Forelimb muscle (tissue), 1 donor: ENCODE measurements around the gene PTGR2. TPM values are rescaled to one million over a fixed set of nuclear protein-coding genes. Genes with fewer than 3 reads are reported as not detected.
"Not testable (repeated sequence)": the region's sequence is repeated elsewhere in the genome, so short reads cannot be mapped to it uniquely, and the experiment has no call there.

Source experiments
- DNase-seq: peaks from one replicate; pipeline ENCODE4 v3.0.0-alpha.2; 2013; ENCODE audit warnings: low read depth
- polyA plus RNA-seq: library from polyadenylated mRNA; unstranded; fragments of 120-200 nt; gene quantifications from one replicate; pipeline ENCODE4 v1.2.1, GENCODE V29; 2013; ENCODE audit not compliant: insufficient read length

PTGR2 gene
- 13.5 TPM for polyA plus RNA-seq

DNA sequence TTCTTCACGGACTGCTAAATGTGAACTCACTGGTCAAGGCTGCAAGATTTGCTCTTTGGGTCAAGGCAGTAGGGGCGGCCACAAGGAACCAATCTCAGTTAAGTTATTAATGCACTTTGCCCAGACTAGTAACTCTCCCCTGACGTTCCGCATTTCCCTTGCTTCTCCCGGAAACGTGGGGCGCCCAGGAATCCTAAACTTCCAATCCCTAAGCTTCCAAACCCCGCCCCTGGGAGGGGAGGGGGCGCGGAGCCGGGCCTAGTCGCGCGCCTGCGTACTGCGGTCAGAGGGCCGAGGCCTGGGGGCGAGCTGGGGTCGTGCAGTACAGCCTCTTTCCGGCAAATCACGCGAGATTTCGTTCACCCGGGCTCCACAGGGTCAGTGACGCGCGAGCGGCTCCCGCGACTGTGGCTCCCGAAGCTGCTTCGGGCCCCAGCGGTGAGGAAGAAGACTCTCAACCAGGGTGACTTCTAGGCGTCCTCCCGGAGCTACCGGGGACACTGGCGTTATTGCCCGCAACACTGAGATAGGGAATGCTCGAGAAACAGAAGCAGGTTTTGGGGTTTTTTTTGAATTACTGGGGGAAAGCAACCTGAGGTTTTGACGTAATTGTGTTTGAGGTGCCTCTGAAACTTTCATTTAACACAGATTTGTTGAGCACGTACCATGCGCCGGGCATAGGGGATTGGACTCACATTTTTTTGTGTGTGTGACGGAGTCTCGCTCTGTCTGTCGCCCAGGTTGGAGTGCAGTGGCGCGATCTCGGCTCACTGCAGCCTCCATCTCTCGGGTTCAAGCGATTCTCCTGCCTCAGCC, at the start of gene PTGR2:
PTGR2 (plus strand) TSS at position 265 of the 816 bp plus-strand sequence. CDS start 7,032 bp downstream, outside the sequence.
- peak; percentile 92 for DNase-seq

DNA sequence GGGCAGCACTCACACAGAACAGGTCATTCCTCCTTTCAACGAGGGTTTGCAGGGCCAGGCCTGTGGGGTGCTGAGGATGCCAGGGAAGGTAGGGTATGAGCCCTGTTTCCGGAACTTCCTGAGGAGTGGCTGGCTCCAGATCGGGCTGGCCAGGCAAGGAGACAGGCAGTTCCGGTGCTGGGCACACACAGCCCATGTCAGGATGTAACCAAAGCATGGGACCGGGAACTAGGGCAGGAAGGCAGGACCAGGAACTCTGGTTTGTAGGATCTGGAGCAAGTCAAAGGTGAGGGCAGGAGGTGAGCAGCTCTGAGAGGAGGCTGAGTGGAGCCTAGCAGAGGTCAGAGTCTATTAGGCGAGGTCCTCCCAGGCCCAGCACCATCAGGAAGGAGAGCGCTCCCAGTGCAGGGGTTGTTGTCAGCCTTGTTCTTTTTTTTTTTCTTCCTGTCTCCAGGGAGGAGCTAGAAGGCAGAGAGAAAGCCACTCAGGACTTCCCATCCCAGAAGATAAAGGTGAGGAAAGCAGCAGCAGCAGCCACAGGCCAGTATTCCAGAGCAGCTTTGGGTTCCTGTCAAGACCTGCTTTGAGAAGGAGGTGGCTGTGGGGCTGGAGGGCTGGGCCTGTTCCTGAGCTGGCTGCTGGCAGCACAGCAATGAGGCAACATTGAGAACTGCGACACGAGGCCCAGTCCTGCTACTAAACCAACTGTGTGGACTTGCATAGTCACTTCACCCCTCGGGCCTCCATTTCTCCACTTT, 49.0 kb upstream of the PTGR2 start:
- no peak for DNase-seq

- no peak for DNase-seq
Observed at GRCh38 chr14:73804636-73805035, 47.0 kb upstream of the PTGR2 start.

DNA sequence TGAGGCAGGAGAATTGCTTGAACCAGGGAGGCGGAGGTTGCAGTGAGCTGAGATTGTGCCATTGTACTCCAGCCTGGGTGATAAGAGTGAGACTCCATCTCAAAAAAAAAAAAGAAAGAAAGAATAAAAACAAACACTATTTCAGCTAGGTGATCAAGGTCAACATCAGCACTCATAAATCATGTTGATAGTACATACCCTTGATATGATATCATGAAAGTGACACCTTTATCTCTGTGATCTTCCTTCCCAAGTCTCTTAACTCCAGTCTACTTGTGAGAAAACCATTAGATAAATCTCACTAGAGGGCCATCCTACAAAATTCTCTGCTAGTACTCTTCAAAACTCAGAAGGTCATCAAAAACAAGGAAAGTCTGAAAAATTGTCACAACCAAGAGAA, 44.2 kb upstream of the PTGR2 start:
- no peak for DNase-seq

GRCh38 chr14:73809391-73809790, 42.2 kb upstream of the PTGR2 start:
- no peak for DNase-seq

DNA sequence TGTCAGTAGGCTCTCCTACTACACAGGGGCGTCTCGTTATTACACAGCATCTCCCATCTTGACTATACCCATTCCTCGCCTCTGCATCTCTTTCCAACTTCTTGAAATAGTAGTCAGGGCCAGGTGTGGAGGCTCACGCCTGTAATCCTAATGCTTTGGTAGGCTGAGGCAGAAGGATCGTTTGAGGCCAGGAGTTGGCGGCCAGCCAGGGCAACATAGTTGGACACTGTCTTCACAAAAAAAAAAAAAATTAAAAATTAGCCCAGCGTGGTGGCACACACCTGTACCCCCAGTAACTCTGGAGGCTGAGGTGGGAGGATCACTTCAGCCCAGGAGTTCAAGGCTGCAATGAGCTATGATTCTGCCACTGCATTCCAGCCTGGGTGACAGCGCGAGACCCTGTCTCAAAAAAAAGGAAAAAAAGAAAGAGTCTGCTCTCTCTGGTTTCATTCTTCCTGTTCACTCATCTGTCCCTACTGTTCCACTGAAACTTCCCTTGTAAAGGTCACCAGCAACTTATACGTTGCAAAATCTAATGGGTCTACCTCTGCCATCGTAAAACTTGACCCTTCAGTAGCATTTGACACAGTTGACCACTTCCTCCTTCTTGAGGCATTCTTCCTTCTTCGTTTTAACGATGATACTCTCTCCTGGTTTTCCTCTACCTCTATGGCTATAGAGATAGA, 41.0 kb upstream of the PTGR2 start:
- DNase-seq, result no peak

DNA sequence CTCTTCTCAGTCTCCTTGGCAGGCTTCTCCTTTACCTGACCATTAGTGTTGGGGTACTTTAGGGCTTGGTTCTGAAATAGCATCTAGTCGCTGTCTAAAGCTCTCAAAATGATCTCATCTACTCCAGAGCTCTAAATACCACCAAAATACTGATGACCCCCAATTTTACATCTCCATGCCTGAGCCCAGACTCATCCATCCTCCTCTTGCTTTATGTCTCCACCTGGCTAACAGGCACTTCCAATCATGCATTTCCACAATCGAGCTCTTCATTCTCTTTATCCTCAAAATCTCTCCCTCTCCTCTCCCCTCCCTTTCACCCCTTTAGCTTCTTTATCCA, 40.5 kb upstream of the PTGR2 start:
- DNase-seq, result no peak

- no peak for DNase-seq
Observed at GRCh38 chr14:73814153-73814552, 37.5 kb upstream of the PTGR2 start.

DNA sequence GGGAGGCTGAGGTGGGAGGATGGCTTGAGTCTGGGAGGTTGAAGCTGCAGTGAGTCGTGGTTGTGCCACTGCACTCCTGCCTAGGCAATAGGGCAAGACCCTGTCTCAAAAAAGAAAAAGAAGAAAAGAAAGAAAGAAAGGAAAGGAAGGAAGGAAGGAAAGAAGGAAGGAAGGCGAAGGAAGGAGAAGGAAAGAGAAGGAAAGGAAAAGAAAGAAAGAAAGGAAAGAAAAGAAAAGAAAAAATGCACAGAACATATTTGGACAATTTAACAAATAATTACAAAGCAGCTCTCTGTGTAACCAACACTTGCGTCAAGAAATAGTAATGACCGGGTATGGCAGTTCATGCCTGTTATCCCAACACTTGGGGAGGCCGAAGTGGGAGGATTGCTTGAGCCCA, 35.8 kb upstream of the PTGR2 start:
- DNase-seq, result no peak

DNA sequence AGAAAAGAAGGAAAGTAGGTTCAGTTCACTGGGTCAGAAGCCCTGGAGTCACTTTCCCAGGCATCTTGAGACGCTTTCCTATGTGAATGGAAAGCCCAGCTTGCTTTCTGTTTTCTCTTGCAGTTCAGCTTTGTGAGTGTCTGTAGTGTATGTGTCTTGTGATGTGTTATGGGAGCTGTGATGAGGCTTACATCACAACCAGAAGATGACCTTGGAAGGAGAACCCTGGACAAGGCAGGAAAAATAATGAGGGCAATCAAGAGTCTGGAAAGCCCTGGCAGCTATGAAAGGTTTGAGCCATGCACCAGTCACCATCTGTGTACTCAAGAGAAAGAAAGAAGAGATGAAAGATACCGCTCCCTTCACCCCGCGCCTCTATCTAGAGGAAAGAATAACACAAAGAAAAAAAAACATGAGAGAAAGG, 35.2 kb upstream of the PTGR2 start:
- DNase-seq, result no peak

DNA sequence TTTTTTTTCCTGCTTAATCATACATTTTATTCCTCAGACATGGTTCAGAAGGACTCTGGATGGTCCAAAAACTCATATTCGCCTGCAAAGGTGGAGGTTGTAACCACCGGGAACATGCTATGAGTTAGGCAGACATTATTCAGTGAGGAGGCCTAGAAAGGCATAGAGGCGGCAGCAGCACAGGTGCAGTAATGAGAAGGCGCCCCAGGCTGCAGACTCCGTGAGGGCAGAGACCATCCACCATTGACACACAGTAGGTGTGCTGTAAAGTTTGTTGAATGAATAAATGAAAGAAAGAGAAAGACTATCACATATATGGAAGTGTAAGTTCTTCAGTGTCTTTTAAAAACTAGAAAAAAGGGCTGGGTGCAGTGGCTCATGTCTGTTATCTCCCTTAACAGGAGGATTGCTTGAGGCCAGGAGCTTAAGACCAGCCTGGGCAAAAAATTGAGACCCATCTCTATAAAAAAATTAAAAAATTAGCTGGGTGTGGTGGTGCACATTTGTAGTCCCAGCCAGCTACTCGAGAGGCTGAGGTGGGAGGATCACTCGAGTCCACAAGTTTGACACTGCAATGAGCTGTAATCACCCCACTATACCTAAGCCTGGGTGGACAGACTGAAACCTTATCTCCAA, 34.5 kb upstream of the PTGR2 start:
- no peak for DNase-seq

DNA sequence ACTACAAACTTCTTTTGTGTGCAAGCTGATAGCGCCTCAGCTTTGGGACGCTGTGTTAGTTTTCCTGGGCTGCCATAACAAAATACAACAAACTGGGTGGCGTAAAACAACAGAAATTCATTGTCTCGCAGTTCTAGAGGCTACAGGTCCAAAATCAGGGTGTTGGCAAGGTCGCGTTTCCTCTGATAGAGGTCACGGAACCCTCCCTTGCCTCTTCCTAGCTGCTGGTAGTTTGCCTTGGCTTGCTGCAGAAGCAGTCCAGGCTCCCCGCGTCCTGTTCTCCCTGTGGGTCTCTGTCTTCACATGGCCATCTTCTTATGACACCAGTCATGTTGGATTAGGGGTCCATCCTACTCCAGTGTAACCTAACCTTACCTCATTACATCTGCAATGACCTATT, 32.8 kb upstream of the PTGR2 start:
- no peak for DNase-seq

DNA sequence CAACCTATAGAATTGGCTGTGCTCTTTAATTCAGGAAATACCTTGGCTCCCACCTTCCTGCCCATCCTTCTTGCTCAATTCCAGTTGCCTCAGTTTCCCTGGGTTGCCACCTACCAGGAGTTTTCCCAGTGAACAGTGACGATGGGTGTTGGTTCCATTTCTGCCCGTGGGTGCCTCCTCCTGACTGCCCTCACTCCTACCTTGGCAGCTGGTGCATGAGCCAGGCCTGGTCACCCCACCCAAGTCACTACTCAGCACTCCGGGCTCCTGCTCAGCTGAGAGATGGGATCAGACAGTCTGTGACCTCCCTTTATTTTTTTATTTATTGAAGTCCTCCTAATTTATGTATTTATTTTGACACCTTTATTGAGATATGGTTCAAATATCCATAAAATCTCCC, 31.0 kb upstream of the PTGR2 start:
- DNase-seq, result no peak

DNA sequence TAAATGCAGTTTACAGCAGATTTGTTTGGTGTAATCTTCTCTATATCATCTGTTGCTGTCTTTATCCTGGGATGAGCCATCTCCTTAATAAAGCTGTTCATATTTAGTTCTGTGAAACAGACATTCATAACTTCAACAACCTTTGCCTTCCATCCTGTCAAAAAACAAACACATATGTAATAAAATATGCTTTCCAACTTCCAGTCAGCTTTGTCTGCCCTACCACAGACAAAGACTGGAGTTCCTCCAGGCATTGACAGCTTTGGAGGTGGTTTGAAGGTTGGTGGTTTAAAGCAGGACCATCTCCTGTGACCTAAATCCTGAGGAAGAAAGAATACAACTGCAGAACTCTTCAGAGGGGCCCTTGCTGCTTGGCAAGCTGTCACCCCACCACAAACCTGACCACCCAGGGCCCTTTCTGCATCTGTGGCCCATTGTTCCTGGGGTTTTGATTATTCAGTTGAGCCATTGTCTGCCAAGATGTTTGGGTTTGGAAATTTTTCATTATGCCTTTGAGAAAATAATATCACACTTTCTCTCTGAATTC, 28.2 kb upstream of the PTGR2 start:
- no peak for DNase-seq

DNA sequence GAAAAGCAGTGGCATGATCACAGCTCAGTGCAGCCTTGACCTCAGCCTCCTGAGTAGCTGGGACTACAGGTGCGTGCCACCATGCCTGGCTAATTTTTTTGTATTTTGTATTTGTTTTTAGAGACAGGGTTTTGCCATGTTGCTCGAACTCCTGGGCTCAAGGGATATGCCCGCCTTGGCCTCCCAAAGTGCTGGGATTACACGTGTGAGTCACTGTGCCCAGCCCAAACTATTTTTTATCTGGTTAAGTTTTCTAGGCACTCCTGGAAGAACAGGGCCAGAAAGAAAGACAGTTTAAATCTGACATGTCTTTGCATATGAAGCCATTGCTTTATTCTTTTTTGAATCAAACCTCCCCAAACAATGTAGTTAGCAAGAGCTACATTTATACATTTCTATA, 27.5 kb upstream of the PTGR2 start:
- DNase-seq, result no peak

- DNase-seq, result no peak
Observed at GRCh38 chr14:73824536-73824935, 27.1 kb upstream of the PTGR2 start.

- peak; percentile 83 for DNase-seq
Observed at GRCh38 chr14:73825551-73826188, 26.0 kb upstream of the PTGR2 start.

- DNase-seq, result not testable (repeated sequence)
Observed at GRCh38 chr14:73827190-73827589, 24.4 kb upstream of the PTGR2 start.

DNA sequence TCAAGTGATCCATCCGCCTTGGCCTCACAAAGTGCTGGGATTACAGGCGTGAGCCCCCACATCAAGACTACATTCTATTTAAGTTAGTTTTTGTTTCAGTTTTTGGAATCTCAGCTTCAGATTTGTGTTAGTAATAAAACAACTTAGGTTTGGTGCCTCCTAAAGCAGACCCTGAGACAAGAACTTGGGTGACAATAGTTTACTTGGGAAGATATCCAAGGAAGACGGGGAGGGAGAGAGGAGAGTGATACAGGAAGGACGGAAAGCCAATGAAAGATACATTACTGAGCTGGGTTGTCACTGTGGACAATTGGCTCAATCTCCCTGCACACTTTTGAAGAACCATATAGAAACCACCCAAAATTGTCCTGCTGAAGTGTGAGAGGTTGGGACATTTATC, 22.6 kb upstream of the PTGR2 start:
- DNase-seq, result no peak

DNA sequence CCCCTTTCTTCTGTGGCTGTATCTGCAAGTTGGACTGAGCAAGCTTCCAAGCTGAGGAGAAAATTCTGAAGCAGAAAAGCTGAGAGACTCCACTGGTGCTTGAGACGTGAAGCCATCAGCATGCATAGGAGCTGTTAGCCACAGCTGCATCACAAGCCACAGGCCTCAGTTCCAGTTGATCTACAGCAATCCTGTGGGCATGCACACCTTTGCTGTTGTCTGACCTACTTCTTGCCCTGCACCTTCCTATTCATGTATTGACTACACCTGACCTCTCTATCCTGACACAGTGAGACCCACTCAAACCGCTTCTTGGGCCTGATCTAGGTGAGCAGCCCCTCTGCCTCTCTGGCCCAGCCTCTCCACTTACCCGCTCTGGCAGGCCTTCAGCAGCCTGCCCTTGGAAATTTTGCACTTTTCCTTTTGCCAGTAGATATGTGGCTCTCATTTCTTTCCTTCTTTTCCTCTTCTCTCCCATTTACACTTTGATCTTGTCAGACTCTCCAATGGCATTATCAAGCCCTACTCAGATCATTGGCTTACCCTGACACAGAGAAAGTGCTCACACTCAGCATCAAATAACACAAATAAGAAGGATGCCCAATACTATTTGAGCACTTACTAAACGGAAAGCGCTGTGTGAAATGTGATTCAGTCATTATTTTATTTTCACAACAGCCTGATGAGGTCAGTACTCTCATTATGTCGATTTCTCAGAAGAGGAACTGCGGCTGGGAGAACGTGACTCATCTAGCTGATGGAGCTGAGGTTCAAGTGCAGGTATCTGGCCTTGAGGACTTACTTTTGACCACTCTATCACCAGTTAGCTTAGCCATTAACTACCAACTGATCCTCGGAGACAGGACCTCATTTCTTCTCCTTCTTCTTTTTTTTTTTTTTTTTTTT, 21.9 kb upstream of the PTGR2 start:
- no peak for DNase-seq
